DND-41 (cell line): ENCODE measurements around the gene TOP3A.

Experiments used
- EZH2 ChIP-seq: IDR thresholded peaks from 3 replicates; pipeline ENCODE4 v1.6.1; 2012; ENCODE audit warnings: borderline replicate concordance, low read depth, mild to moderate bottlenecking, moderate library complexity, low read length, inconsistent platforms; ENCODE audit not compliant: severe bottlenecking
- TF ChIP-seq, protein P1 (sequence below): IDR thresholded peaks from 2 replicates; pipeline ENCODE4 v1.5.1; 2012; ENCODE audit warnings: borderline replicate concordance, low read length, moderate library complexity, mild to moderate bottlenecking; ENCODE audit not compliant: poor library complexity, severe bottlenecking; ENCODE audit errors: extremely low read depth

DNA sequence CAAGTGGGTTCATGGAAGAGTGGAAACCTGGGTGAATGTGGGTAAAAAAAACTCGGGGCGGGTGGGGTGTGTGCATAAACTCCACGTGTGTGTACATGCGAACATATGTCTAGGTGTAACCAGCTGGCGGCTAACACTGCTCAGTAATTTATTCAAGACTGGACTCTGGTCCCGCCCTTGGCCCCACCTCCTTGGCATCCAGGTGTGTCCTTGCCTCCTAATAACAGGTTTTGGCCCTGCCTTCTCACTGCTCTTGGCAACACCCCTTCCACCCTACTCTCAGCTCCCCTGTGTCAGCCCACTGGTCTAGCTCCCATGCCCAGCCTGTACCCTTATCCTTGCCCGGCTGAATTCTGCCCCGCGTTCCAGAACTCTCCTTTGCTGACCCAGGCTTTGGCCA, 64.5 kb downstream of the TOP3A start:
- TF ChIP-seq, protein P1, sequence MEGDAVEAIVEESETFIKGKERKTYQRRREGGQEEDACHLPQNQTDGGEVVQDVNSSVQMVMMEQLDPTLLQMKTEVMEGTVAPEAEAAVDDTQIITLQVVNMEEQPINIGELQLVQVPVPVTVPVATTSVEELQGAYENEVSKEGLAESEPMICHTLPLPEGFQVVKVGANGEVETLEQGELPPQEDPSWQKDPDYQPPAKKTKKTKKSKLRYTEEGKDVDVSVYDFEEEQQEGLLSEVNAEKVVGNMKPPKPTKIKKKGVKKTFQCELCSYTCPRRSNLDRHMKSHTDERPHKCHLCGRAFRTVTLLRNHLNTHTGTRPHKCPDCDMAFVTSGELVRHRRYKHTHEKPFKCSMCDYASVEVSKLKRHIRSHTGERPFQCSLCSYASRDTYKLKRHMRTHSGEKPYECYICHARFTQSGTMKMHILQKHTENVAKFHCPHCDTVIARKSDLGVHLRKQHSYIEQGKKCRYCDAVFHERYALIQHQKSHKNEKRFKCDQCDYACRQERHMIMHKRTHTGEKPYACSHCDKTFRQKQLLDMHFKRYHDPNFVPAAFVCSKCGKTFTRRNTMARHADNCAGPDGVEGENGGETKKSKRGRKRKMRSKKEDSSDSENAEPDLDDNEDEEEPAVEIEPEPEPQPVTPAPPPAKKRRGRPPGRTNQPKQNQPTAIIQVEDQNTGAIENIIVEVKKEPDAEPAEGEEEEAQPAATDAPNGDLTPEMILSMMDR: no peak
- TF ChIP-seq EZH2: no peak
